Measurements from ENCODE around the gene RPL15.
"Not testable (repeated sequence)": the region's sequence is repeated elsewhere in the genome, so short reads cannot be mapped to it uniquely, and the experiment has no call there.

RPL15 gene

DNA sequence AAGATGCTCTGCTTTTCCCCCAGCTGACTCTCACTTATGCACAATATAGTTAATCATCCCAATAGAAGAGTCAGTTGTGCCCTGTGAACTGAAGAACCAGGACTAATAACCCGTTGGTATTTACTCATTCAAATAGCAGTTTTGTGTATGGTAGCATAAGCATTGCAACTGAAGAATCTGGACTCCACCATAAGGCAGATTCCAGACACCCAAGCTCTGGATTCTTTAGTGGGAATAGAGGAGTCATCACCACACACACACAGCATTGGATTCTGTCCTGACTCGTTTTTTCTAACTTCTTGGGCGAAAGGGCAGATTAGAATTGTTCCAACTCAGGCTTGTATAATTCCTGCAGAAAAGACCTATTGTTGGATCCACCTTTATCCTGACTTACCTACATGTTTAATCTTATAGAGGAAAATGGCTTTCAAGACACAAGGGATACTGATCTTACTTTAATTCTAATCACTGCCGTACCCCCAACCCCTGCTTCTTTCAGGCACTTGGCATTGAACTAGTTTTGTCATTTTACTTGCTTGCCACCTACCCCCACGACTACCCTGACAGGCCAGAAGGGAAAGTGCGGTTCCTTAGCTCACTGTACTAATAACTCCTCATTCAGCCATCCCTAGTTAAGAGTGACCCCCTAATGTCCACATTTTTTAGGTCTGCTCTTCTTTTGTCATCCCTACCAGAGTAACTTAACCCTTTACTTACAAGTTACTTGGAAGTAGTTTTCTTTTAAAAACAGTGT, 42.4 kb upstream of the RPL15 start:
- H3K27ac ChIP-seq = no peak overlapping the region
- TF ChIP-seq ZFX (IDR thresholded peaks at IDR 0.05; ENCODE audit: borderline replicate concordance) = no peak
- no peak for TF ChIP-seq CTCF (IDR thresholded peaks at IDR 0.05)

DNA sequence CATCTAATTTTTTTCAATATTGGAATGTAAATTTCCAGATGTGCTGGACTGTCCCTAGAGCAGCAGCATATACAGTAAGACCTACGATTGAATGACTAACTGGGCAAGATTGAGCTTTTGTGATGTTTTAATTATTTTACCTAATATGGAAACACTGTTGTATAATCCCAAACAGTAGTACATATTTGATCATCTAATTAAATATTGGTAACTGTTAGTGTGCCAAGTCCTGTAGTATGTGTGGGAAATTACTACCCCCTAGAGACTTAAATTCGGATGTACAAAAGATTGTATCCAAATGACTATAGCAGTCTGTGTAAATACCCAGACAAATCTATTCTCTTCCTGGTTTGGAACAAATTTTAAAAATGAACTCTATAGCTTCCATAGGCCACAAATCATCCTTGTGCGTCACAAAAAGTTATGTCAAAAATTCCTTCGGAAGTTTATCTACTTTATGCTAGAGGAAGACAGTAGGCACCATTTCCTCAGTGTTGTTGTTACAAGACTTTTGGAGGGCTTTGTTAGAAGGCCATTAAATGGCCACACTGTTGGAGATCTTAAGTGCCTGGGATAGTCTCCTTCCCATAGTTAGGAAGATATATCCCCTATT, 41.7 kb upstream of the RPL15 start:
- TF ChIP-seq CTCF (IDR thresholded peaks at IDR 0.05) (no peak), ZFX (IDR thresholded peaks at IDR 0.05; ENCODE audit: borderline replicate concordance) (no peak)
- no peak overlapping the region for H3K27ac ChIP-seq

DNA sequence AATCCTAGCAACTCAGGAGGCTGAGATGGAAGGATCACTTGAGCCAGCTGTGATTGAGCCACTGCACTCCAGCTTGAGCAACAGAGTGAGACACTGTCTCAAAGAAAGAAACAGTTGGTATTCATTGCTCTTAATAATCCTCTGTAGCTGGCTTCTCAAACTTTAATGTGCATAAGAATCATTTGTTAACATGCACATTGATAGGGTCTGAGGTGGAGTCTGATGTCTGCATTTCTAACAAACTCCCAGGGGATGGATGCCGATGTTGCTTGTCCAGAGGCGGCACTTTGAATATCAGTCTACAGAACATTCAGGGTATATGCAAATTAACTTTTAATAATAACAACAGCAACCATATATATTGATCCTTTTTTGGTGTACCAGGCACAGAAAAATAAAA, 40.0 kb upstream of the RPL15 start:
- H3K27ac ChIP-seq = no peak overlapping the region
- no peak for TF ChIP-seq CTCF (IDR thresholded peaks at IDR 0.05)
- TF ChIP-seq ZFX (IDR thresholded peaks at IDR 0.05; ENCODE audit: borderline replicate concordance) = no peak

DNA sequence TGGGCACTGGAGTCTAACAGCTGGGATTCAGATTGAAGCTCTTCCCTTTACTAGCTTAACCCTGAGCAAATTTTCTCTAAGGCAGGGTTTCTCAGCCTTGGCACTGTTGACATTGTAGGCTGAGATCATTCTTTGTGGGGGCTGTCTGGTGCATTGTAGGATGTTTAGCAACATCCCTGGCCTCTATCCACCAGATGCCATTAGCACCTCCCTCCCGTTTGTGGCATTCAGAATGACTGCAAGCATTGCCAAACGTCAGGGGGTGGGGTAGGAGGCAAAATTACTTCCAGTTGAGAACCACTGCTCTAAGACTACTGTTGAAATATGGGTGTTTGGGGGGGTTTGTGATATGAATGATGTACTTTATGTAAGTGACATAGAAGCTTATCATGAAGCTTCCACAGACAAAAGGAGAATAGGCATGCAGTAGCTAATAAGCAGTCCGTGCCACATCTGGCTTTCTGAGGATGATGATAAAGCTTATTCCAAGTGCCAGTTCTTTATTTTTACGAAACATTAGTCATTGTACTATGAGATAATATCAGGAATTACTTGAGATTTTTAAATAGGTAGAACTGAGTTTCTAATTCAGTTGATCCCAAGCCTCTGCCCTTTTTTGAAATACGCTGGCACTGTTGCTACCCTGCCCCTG, 39.5 kb upstream of the RPL15 start:
- no peak overlapping the region for H3K27ac ChIP-seq
- TF ChIP-seq CTCF (IDR thresholded peaks at IDR 0.05) = no peak
- TF ChIP-seq ZFX (IDR thresholded peaks at IDR 0.05; ENCODE audit: borderline replicate concordance) = no peak

DNA sequence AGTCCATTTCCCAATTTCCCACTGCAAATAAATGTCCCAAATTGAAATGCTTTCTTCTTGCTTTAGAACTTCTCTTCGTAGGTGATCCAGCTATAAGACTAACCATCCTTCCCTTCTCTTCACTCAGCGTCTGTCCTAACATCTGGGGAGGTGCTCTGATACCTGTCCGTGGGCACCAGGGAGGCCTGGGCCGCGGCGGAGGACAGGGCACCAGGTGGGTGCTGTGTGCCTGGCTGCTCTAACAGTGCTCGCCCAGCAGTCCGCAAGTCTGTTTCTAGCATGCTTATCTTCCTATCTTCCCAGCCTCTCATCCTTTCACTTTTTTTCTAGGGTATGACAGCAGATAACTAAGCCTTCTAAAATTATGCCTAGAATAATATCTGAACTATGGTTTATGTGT, 37.4 kb upstream of the RPL15 start:
- no peak for TF ChIP-seq ZFX (IDR thresholded peaks at IDR 0.05; ENCODE audit: borderline replicate concordance)
- TF ChIP-seq CTCF (IDR thresholded peaks at IDR 0.05) = no peak
- no peak overlapping the region for H3K27ac ChIP-seq

GRCh38 chr3:23880703-23881339, 36.1 kb upstream of the RPL15 start:
- no peak overlapping the region for H3K27ac ChIP-seq
- TF ChIP-seq CTCF (IDR thresholded peaks at IDR 0.05) = no peak
- no peak for TF ChIP-seq ZFX (IDR thresholded peaks at IDR 0.05; ENCODE audit: borderline replicate concordance)

GRCh38 chr3:23881993-23882392, 34.9 kb upstream of the RPL15 start:
- not testable (repeated sequence) for H3K27ac ChIP-seq
